Cortex of kidney (tissue), 1 donor: ENCODE data around the gene SLFN12.
"Not testable (repeated sequence)": the region's sequence is repeated elsewhere in the genome, so short reads cannot be mapped to it uniquely, and the experiment has no call there.

Experiments
- DNase-seq: peaks from one replicate; lab custom pipeline; 2025; lab: John Stamatoyannopoulos, UW

Gene SLFN12

GRCh38 chr17:35432176-35433074 lies at the start of gene SLFN12:
Gene SLFN12, minus strand, starts transcription at chr17:35432500. Its CDS starts 9,472 bp downstream, at chr17:35423028.
- DNase-seq, result no peak

- DNase-seq, result no peak
These were observed 47.0 kb upstream of the SLFN12 start for GRCh38 chr17:35479271-35479670.

- DNase-seq, result no peak
These were observed 44.9 kb upstream of the SLFN12 start for GRCh38 chr17:35477248-35477647.

GRCh38 chr17:35476283-35476820 lies 44.1 kb upstream of the SLFN12 start:
- no peak for DNase-seq

- no peak for DNase-seq
These were observed 36.2 kb upstream of the SLFN12 start for GRCh38 chr17:35468475-35468874.

- no peak for DNase-seq
These were observed 35.5 kb upstream of the SLFN12 start for GRCh38 chr17:35467824-35468223.

- DNase-seq, result no peak
These were observed 28.1 kb upstream of the SLFN12 start for GRCh38 chr17:35460354-35460851.

- DNase-seq, result not testable (repeated sequence)
These were observed 21.7 kb upstream of the SLFN12 start for GRCh38 chr17:35454035-35454434.

- DNase-seq, result no peak
These were observed 20.9 kb upstream of the SLFN12 start for GRCh38 chr17:35453171-35453570.

GRCh38 chr17:35449371-35449931 lies 17.2 kb upstream of the SLFN12 start:
- DNase-seq, result no peak

GRCh38 chr17:35448899-35449227 lies 16.6 kb upstream of the SLFN12 start:
- DNase-seq, result no peak

GRCh38 chr17:35448214-35448898 lies 16.1 kb upstream of the SLFN12 start, which contains the start of gene SLFN13:
Gene SLFN13, minus strand, starts transcription at chr17:35448766. Its CDS starts 3,086 bp downstream, at chr17:35445680.
- no peak for DNase-seq

- DNase-seq, result no peak
These were observed 15.2 kb upstream of the SLFN12 start for GRCh38 chr17:35447499-35447898.

- DNase-seq, result no peak
These were observed 6.1 kb upstream of the SLFN12 start for GRCh38 chr17:35438433-35438832.

GRCh38 chr17:35433075-35433894 lies 985 bp upstream of the SLFN12 start:
- DNase-seq, result no peak

GRCh38 chr17:35429702-35430101 lies 2.6 kb downstream of the SLFN12 start:
- DNase-seq, result no peak

- DNase-seq, result no peak
These were observed 4.1 kb downstream of the SLFN12 start for GRCh38 chr17:35428229-35428628.

GRCh38 chr17:35423761-35424160 lies 8.5 kb downstream of the SLFN12 start:
- no peak for DNase-seq

GRCh38 chr17:35421069-35421468 lies 11.2 kb downstream of the SLFN12 start:
- not testable (repeated sequence) for DNase-seq

- no peak for DNase-seq
These were observed 15.6 kb downstream of the SLFN12 start for GRCh38 chr17:35416659-35417058.

- not testable (repeated sequence) for DNase-seq
These were observed 17.6 kb downstream of the SLFN12 start for GRCh38 chr17:35414707-35415106.
